Endothelial cell of hepatic sinusoid (primary cell): Measurements from ENCODE around the gene EIF5A2.

Experiments used
- in situ Hi-C: cut with HindIII; loops from 2 replicates; pipeline ENCODE4 v1.10.0; 2017; ENCODE audit warnings: low sequenced_read_pairs

Gene EIF5A2

GRCh38 chr3:170862618-170863374, 45.6 kb downstream of the EIF5A2 start:
- in situ Hi-C loops, result no loop called here

- in situ Hi-C loops, result loop anchor here (10.0 kb wide), 1 partner anchor 454 kb away; no protein-coding TSS in a partner anchor
These were observed 49.8 kb downstream of the EIF5A2 start for GRCh38 chr3:170858599-170858998.

- in situ Hi-C loops, result loop anchor here (5.0 to 10.0 kb wide), 2 partner anchors 50 to 448 kb away; no protein-coding TSS in a partner anchor
These were observed 56.1 kb downstream of the EIF5A2 start for GRCh38 chr3:170852324-170852723.

GRCh38 chr3:170848292-170848917, 60.0 kb downstream of the EIF5A2 start:
- in situ Hi-C loops, result no loop called here

- in situ Hi-C loops, result no loop called here
These were observed 64.1 kb downstream of the EIF5A2 start for GRCh38 chr3:170844377-170844776.

- in situ Hi-C loops, result no loop called here
These were observed 68.1 kb downstream of the EIF5A2 start for GRCh38 chr3:170840291-170840859.

- in situ Hi-C loops, result no loop called here
These were observed 68.8 kb downstream of the EIF5A2 start for GRCh38 chr3:170839518-170840100.
